ENCODE measurements around the gene MRNIP.

GRCh38 chr5:179823937-179824744 is 34.5 kb downstream of the MRNIP start:
- TF ChIP-seq POLR2A (IDR thresholded peaks at IDR 0.05) (no peak), CTCF (IDR thresholded peaks at IDR 0.05) (no peak), EP300 (IDR thresholded peaks at IDR 0.05) (no peak)

Data from gastroesophageal sphincter (tissue), 3 donors.